ENCODE data around the gene ATP5F1E. TPM values are rescaled to one million over a fixed set of nuclear protein-coding genes. Genes with fewer than 3 reads are reported as not detected.
"Not testable (repeated sequence)": the region's sequence is repeated elsewhere in the genome, so short reads cannot be mapped to it uniquely, and the experiment has no call there.

ATP5F1E gene
- total and polyA plus RNA-seq, 4 donors, result 18.4 to 88.8 (median 64.1) TPM

DNA sequence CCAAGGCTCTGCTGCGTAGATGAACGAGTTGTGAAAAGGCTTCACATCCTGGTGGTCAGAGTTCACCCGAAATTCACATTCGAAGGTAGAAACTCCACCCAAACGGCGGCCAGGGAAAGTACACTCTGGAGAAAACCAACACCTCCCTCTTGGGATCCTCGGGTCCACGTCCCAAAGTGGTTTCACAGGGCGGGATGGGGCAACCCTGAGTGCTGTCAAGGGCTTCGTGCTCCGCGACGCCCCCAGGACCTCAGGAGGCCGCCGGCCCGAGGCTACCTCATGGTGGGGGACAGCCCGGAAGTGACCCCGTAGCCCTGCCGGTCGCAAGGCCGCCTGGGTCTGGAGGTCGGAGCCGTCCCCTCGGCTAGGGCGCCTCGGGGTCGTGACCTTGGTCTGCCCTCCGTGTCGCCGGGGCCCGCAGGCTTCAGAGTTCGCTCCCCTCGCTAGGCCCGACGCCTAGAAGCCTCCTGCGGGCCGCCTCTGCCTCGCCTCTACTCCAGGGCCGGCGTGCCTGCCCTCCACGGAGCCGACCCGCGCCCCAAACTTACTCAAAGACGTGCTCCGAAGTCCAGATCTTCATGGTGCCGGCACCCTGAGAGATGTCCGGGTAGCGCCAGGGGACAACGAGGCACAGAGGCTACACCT is 10.1 kb upstream of the ATP5F1E start, which contains the start of gene PRELID3B:
Gene PRELID3B, minus strand, starts transcription at position 636 of the 645 bp plus-strand sequence. Its CDS starts 56 bp downstream, at position 580.
- Histone ChIP-seq H3K27me3 (ENCODE audit: control insufficient read depth in 3 of 3, insufficient read depth in 3 of 3, low read length in 2 of 3) (no peaks in the 10 kb centered on the region), H3K36me3 (ENCODE audit: control insufficient read depth in 4 of 4, insufficient read depth in 4 of 4, low read length in 4 of 4) (peaks cover 0 to 7% (median 4%) of the 10 kb centered on the region in 4 donors), H3K4me1 (ENCODE audit: control insufficient read depth in 5 of 5, insufficient read depth in 5 of 5, low read length in 5 of 5) (peaks cover 0 to 14% (median 11%) of the 10 kb centered on the region in 5 donors), H3K4me3 (peak within 1 kb of the TSS; percentile 85), H3K9me3 (ENCODE audit: control insufficient read depth in 4 of 4, insufficient read depth in 3 of 4, low read length in 3 of 4) (no peaks in the 10 kb centered on the region), H3K27ac (ENCODE audit: low read depth in 1 of 2, low read length in 1 of 2) (peak within 1 kb of the TSS; percentile 71 to 88), H3K9ac (ENCODE audit: insufficient read depth in 1 of 2, low read length in 2 of 2) (peak within 1 kb of the TSS; percentile 50 to 56)
- DNase-seq, result peak; percentile 19 to 27 (median 19)
- ATAC-seq (ENCODE audit: insufficient read depth, low FRiP score), result peak; percentile 35
- TF ChIP-seq, protein P1, sequence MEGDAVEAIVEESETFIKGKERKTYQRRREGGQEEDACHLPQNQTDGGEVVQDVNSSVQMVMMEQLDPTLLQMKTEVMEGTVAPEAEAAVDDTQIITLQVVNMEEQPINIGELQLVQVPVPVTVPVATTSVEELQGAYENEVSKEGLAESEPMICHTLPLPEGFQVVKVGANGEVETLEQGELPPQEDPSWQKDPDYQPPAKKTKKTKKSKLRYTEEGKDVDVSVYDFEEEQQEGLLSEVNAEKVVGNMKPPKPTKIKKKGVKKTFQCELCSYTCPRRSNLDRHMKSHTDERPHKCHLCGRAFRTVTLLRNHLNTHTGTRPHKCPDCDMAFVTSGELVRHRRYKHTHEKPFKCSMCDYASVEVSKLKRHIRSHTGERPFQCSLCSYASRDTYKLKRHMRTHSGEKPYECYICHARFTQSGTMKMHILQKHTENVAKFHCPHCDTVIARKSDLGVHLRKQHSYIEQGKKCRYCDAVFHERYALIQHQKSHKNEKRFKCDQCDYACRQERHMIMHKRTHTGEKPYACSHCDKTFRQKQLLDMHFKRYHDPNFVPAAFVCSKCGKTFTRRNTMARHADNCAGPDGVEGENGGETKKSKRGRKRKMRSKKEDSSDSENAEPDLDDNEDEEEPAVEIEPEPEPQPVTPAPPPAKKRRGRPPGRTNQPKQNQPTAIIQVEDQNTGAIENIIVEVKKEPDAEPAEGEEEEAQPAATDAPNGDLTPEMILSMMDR (IDR thresholded peaks at IDR 0.05; ENCODE audit: control extremely low read depth, extremely low read depth), result no peak
- WGBS, 2 donors, result 2% methylated on average over 50 of the region's 50 CpGs

DNA sequence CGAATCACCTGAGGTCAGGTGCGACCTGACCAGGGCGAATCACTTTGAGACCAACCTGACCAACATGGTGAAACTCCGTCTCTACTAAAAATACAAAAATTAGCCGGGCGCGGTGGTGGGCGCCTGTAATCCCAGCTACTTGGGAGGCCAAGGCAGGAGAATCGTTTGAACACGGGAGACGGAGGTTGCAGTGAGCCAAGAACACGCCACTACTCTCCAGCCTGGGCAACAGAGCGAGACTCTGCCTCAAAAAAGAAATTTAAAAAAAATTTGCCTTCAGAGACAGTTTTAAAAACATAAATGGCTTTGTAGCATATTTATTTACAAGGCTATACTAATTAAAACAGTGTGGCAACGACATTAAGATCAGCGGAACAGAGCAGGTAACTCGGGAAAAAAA is 9.4 kb upstream of the ATP5F1E start:
- DNase-seq; H3K36me3 ChIP-seq (ENCODE audit: control insufficient read depth in 4 of 4, insufficient read depth in 4 of 4, low read length in 4 of 4); H3K27ac ChIP-seq (ENCODE audit: low read depth in 1 of 2, low read length in 1 of 2); ATAC-seq (ENCODE audit: insufficient read depth, low FRiP score); H3K27me3 ChIP-seq (ENCODE audit: control insufficient read depth in 3 of 3, insufficient read depth in 3 of 3, low read length in 2 of 3); H3K9me3 ChIP-seq (ENCODE audit: control insufficient read depth in 4 of 4, insufficient read depth in 3 of 4, low read length in 3 of 4); H3K9ac ChIP-seq (ENCODE audit: insufficient read depth in 1 of 2, low read length in 2 of 2); H3K4me3 ChIP-seq: not testable (repeated sequence)
- whole genome bisulfite sequencing, 2 donors, result 93 to 98% methylated on average over 16 of the region's 16 CpGs
- peaks cover 0 to 14% (median 11%) of the 10 kb centered on the region in 5 donors for H3K4me1 ChIP-seq (ENCODE audit: control insufficient read depth in 5 of 5, insufficient read depth in 5 of 5, low read length in 5 of 5)

DNA sequence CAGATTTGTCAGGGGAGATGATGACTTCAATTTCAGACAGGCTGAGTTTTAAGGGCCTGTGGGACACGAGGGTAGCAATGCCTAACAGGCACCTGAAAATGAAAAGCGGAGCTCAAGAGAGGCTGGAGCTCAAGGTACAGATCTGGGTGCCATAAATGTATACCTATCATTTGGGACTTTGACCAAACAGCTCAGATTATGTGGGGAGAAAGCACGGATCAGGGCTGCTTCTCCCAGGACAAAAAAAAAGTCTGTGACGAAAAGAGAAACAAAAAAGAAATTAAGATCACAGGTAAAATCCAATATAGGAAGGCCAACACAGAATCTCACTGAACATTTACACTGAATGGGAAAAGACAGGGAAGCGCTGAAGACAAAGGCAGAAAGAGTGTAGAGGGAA is 8.5 kb upstream of the ATP5F1E start:
- H3K9ac ChIP-seq (ENCODE audit: insufficient read depth in 1 of 2, low read length in 2 of 2), result no peak overlapping the region
- H3K4me1 ChIP-seq (ENCODE audit: control insufficient read depth in 5 of 5, insufficient read depth in 5 of 5, low read length in 5 of 5), result peaks cover 0 to 14% (median 11%) of the 10 kb centered on the region in 5 donors

DNA sequence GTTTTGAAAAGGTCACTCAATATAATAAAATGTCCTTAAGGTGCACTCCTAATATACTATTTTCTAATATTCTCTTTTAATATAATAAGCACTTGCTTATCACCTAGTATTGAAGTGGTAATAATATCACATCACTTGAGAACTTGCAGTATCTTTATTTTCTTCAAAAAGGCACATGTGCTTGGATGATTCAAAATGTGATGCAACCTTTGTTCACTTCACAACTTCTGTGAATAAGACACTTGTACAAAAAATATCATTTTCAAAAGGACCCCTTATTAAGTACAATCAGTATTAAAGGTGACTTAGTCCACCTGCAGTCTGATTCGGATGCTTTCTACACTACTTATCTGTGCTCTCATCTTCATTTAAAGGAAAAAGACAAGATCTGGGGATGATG is 7.1 kb upstream of the ATP5F1E start:
- 72 to 85% methylated on average over 1 of the region's 1 CpG for WGBS, 2 donors
- DNase-seq (no peak), ATAC-seq (ENCODE audit: insufficient read depth, low FRiP score) (no peak)
- TF ChIP-seq, protein P1 (IDR thresholded peaks at IDR 0.05; ENCODE audit: control extremely low read depth, extremely low read depth), result no peak
- Histone ChIP-seq H3K27me3 (ENCODE audit: control insufficient read depth in 3 of 3, insufficient read depth in 3 of 3, low read length in 2 of 3) (no peaks in the 10 kb centered on the region), H3K27ac (ENCODE audit: low read depth in 1 of 2, low read length in 1 of 2) (no peak overlapping the region), H3K9me3 (ENCODE audit: control insufficient read depth in 4 of 4, insufficient read depth in 3 of 4, low read length in 3 of 4) (no peaks in the 10 kb centered on the region), H3K36me3 (ENCODE audit: control insufficient read depth in 4 of 4, insufficient read depth in 4 of 4, low read length in 4 of 4) (peaks cover 14 to 22% (median 15%) of the 10 kb centered on the region in 4 donors), H3K9ac (ENCODE audit: insufficient read depth in 1 of 2, low read length in 2 of 2) (no peak overlapping the region), H3K4me3 (no peak overlapping the region), H3K4me1 (ENCODE audit: control insufficient read depth in 5 of 5, insufficient read depth in 5 of 5, low read length in 5 of 5) (peaks cover 0 to 14% (median 11%) of the 10 kb centered on the region in 5 donors)

More for the DNA sequence above, 8.5 kb upstream of the ATP5F1E start:
- Histone ChIP-seq H3K9me3 (ENCODE audit: control insufficient read depth in 4 of 4, insufficient read depth in 3 of 4, low read length in 3 of 4) (no peaks in the 10 kb centered on the region), H3K4me3 (no peak overlapping the region), H3K27me3 (ENCODE audit: control insufficient read depth in 3 of 3, insufficient read depth in 3 of 3, low read length in 2 of 3) (no peaks in the 10 kb centered on the region), H3K27ac (ENCODE audit: low read depth in 1 of 2, low read length in 1 of 2) (no peak overlapping the region), H3K36me3 (ENCODE audit: control insufficient read depth in 4 of 4, insufficient read depth in 4 of 4, low read length in 4 of 4) (peaks cover 10 to 15% (median 11%) of the 10 kb centered on the region in 4 donors)
- 86 to 94% methylated on average over 5 of the region's 5 CpGs for WGBS, 2 donors
- TF ChIP-seq, protein P1 (IDR thresholded peaks at IDR 0.05; ENCODE audit: control extremely low read depth, extremely low read depth), result no peak
- ATAC-seq (ENCODE audit: insufficient read depth, low FRiP score) (no peak), DNase-seq (no peak)

Data from lung (tissue), 12 donors.